Mesendoderm (in vitro differentiated cells): ENCODE results near the gene STKLD1.
A peak's percentile ranks its signal among the peaks of the same experiment; 100 is the strongest.

Source experiments
- DNase-seq: peaks from one replicate; pipeline ENCODE4 v3.0.0; 2013
- H2AK5ac ChIP-seq: 2 replicates; pipeline ENCODE4 v1.6.1; 2013; ENCODE audit warnings: low read length, inconsistent platforms
- H2BK120ac ChIP-seq: 2 replicates; pipeline ENCODE4 v1.6.1; 2013; ENCODE audit warnings: low read depth, mild to moderate bottlenecking, low read length, moderate library complexity, mixed read lengths
- H2BK15ac ChIP-seq: replicated peaks from 2 replicates; pipeline ENCODE4 v1.6.1; 2013; ENCODE audit warnings: low read depth, mild to moderate bottlenecking, moderate library complexity
- H2BK5ac ChIP-seq: 2 replicates; pipeline ENCODE4 v1.6.1; 2013; ENCODE audit warnings: low read length, inconsistent platforms
- H3K18ac ChIP-seq: 2 replicates; pipeline ENCODE4 v1.6.1; 2013; ENCODE audit warnings: mild to moderate bottlenecking, low read length, mixed read lengths
- H3K23ac ChIP-seq: one replicate; pipeline ENCODE4 v1.6.1; 2013; ENCODE audit warnings: low read length
- H3K27ac ChIP-seq: 2 replicates; pipeline ENCODE4 v1.5.1; 2013; ENCODE audit warnings: low read depth, mild to moderate bottlenecking, inconsistent platforms, low read length, moderate library complexity
- H3K27me3 ChIP-seq: 2 replicates; pipeline ENCODE4 v1.6.1; 2013; ENCODE audit warnings: low read length, control low read depth, mild to moderate bottlenecking, inconsistent platforms; ENCODE audit not compliant: insufficient read depth, poor library complexity
- H3K36me3 ChIP-seq: 2 replicates; pipeline ENCODE4 v1.6.1; 2013; ENCODE audit warnings: low read length, inconsistent platforms; ENCODE audit not compliant: control insufficient read depth, insufficient read depth
- H3K4ac ChIP-seq: one replicate; pipeline ENCODE4 v1.6.1; 2013; ENCODE audit warnings: low read depth, mild to moderate bottlenecking, low read length, moderate library complexity
- H3K4me1 ChIP-seq: 2 replicates; pipeline ENCODE4 v1.6.1; 2013; ENCODE audit warnings: low read depth, low read length, inconsistent platforms; ENCODE audit not compliant: control insufficient read depth
- H3K4me2 ChIP-seq: 2 replicates; pipeline ENCODE4 v1.6.1; 2013; ENCODE audit warnings: low read length
- H3K4me3 ChIP-seq: 2 replicates; pipeline ENCODE4 v1.5.1; 2013; ENCODE audit warnings: mild to moderate bottlenecking, low read length
- H3K56ac ChIP-seq: one replicate; pipeline ENCODE4 v1.6.1; 2013; ENCODE audit warnings: low read length
- H3K79me1 ChIP-seq: 2 replicates; pipeline ENCODE4 v1.6.1; 2013; ENCODE audit warnings: low read length, inconsistent platforms
- H3K79me2 ChIP-seq: 2 replicates; pipeline ENCODE4 v1.6.1; 2013; ENCODE audit warnings: mild to moderate bottlenecking, low read length; ENCODE audit not compliant: control insufficient read depth, insufficient read depth
- H3K9ac ChIP-seq: 2 replicates; pipeline ENCODE4 v1.6.1; 2013; ENCODE audit warnings: low read length, inconsistent platforms
- H4K5ac ChIP-seq: one replicate; pipeline ENCODE4 v1.6.1; 2013; ENCODE audit warnings: low read length
- H4K8ac ChIP-seq: one replicate; pipeline ENCODE4 v1.6.1; 2013; ENCODE audit warnings: low read depth, mild to moderate bottlenecking, control low read depth, low read length, moderate library complexity
- WGBS: extraction: QIAGEN DNeasy Blood & Tissue Kit; methylation state at CpG from one replicate; pipeline ENCODE4 v1.1.7; 2013; ENCODE audit warnings: low lambda C conversion rate, missing lambda C conversion rate; ENCODE audit not compliant: insufficient coverage; ENCODE audit errors: extremely low coverage; 5-methylcytosine and 5-hydroxymethylcytosine counted together

The STKLD1 gene

GRCh38 chr9:133427658-133428348 is 51.6 kb downstream of the STKLD1 start:
- H3K4ac ChIP-seq: no peak overlapping the region
- H3K27ac ChIP-seq: no peak overlapping the region
- H3K56ac ChIP-seq: peak overlapping the region; percentile 45
- no peaks in the 10 kb centered on the region for H3K36me3 ChIP-seq
- H3K27me3 ChIP-seq: no peaks in the 10 kb centered on the region
- H2BK5ac ChIP-seq: no peak overlapping the region
- no peak overlapping the region for H3K18ac ChIP-seq
- peak overlapping the region; percentile 16 for H3K4me3 ChIP-seq
- H3K23ac ChIP-seq: no peak overlapping the region
- H3K79me2 ChIP-seq: no peaks in the 10 kb centered on the region
- H3K9ac ChIP-seq: peak overlapping the region; percentile 74
- H2BK15ac ChIP-seq: no peak overlapping the region
- peak; percentile 30 for DNase-seq
- no peaks in the 10 kb centered on the region for H3K79me1 ChIP-seq
- no peak overlapping the region for H4K5ac ChIP-seq
- peaks cover 2% of the 10 kb centered on the region for H3K4me1 ChIP-seq
- H4K8ac ChIP-seq: no peak overlapping the region
- no CpG with 5 or more reads among the region's 10 CpGs for WGBS
- H2BK120ac ChIP-seq: no peak overlapping the region
- H2AK5ac ChIP-seq: no peak overlapping the region
- peak overlapping the region; percentile 73 for H3K4me2 ChIP-seq

GRCh38 chr9:133428617-133429101 is 52.5 kb downstream of the STKLD1 start:
- no peak overlapping the region for H3K27ac ChIP-seq
- no peak overlapping the region for H2BK120ac ChIP-seq
- H4K8ac ChIP-seq: no peak overlapping the region
- peak overlapping the region; percentile 88 for H3K56ac ChIP-seq
- H3K23ac ChIP-seq: no peak overlapping the region
- peak overlapping the region; percentile 48 for H3K9ac ChIP-seq
- no peak overlapping the region for H2AK5ac ChIP-seq
- no peak overlapping the region for H3K18ac ChIP-seq
- no peak overlapping the region for H3K4ac ChIP-seq
- H4K5ac ChIP-seq: no peak overlapping the region
- H3K27me3 ChIP-seq: no peaks in the 10 kb centered on the region
- no peak overlapping the region for H3K4me3 ChIP-seq
- no peaks in the 10 kb centered on the region for H3K36me3 ChIP-seq
- H3K79me2 ChIP-seq: no peaks in the 10 kb centered on the region
- H3K4me1 ChIP-seq: peaks cover 2% of the 10 kb centered on the region
- peak overlapping the region; percentile 20 for H3K4me2 ChIP-seq
- no peak overlapping the region for H2BK15ac ChIP-seq
- H2BK5ac ChIP-seq: no peak overlapping the region
- DNase-seq: peak; percentile 83
- no peaks in the 10 kb centered on the region for H3K79me1 ChIP-seq
- no CpG with 5 or more reads among the region's 57 CpGs for WGBS

GRCh38 chr9:133429214-133429613 is 53.0 kb downstream of the STKLD1 start:
- Histone ChIP-seq H2BK120ac (no peak overlapping the region), H3K36me3 (no peaks in the 10 kb centered on the region), H3K4ac (no peak overlapping the region), H3K4me1 (peaks cover 2% of the 10 kb centered on the region), H3K4me3 (no peak overlapping the region), H2BK5ac (no peak overlapping the region), H3K27ac (no peak overlapping the region), H3K79me1 (no peaks in the 10 kb centered on the region), H3K9ac (peak overlapping the region; percentile 57), H3K56ac (peak overlapping the region; percentile 85), H2BK15ac (no peak overlapping the region), H4K5ac (no peak overlapping the region), H4K8ac (no peak overlapping the region), H3K4me2 (peak overlapping the region; percentile 84), H3K79me2 (no peaks in the 10 kb centered on the region), H2AK5ac (no peak overlapping the region), H3K27me3 (no peaks in the 10 kb centered on the region), H3K18ac (no peak overlapping the region), H3K23ac (no peak overlapping the region)
- peak; percentile 68 for DNase-seq
- WGBS: no CpG with 5 or more reads among the region's 18 CpGs

- peak overlapping the region; percentile 84 for H3K4me2 ChIP-seq
- no peak overlapping the region for H2BK5ac ChIP-seq
- H3K18ac ChIP-seq: no peak overlapping the region
- H3K79me1 ChIP-seq: no peaks in the 10 kb centered on the region
- no CpG with 5 or more reads among the region's 49 CpGs for WGBS
- H3K4ac ChIP-seq: no peak overlapping the region
- H3K9ac ChIP-seq: peak overlapping the region; percentile 57
- H3K23ac ChIP-seq: no peak overlapping the region
- peaks cover 2% of the 10 kb centered on the region for H3K4me1 ChIP-seq
- H4K8ac ChIP-seq: no peak overlapping the region
- H3K79me2 ChIP-seq: no peaks in the 10 kb centered on the region
- H3K4me3 ChIP-seq: no peak overlapping the region
- no peak overlapping the region for H3K27ac ChIP-seq
- no peak overlapping the region for H4K5ac ChIP-seq
- H3K56ac ChIP-seq: peak overlapping the region; percentile 85
- no peak overlapping the region for H2BK120ac ChIP-seq
- H3K27me3 ChIP-seq: no peaks in the 10 kb centered on the region
- H2BK15ac ChIP-seq: no peak overlapping the region
- no peaks in the 10 kb centered on the region for H3K36me3 ChIP-seq
- peak; percentile 90 for DNase-seq
- H2AK5ac ChIP-seq: no peak overlapping the region
Observed at GRCh38 chr9:133429641-133430161, 53.5 kb downstream of the STKLD1 start.

GRCh38 chr9:133430244-133430643 is 54.1 kb downstream of the STKLD1 start:
- Histone ChIP-seq H2BK15ac (no peak overlapping the region), H3K27me3 (no peaks in the 10 kb centered on the region), H4K8ac (no peak overlapping the region), H3K27ac (no peak overlapping the region), H3K56ac (no peak overlapping the region), H3K23ac (no peak overlapping the region), H3K79me2 (no peaks in the 10 kb centered on the region), H3K4ac (no peak overlapping the region), H3K4me1 (peaks cover 2% of the 10 kb centered on the region), H3K4me2 (no peak overlapping the region), H3K36me3 (no peaks in the 10 kb centered on the region), H3K79me1 (no peaks in the 10 kb centered on the region), H3K18ac (no peak overlapping the region), H2BK120ac (no peak overlapping the region), H3K9ac (no peak overlapping the region), H4K5ac (no peak overlapping the region), H2AK5ac (no peak overlapping the region), H3K4me3 (no peak overlapping the region), H2BK5ac (no peak overlapping the region)
- no peak for DNase-seq
- no CpG with 5 or more reads among the region's 1 CpG for WGBS
